Sigmoid colon (tissue), 3 donors: ENCODE data around the gene SLC2A13.

ENCODE experiments used
- CTCF ChIP-seq, 4 experiments: fragments of 450-650 bp in 3 of 4; fragments of 200-600 bp in 1 of 4; IDR thresholded peaks; one replicate each; pipeline ENCODE4 v1.5.1; 2016 to 2019; ENCODE audit warnings: antibody characterized with exemption in 4 of 4, mild to moderate bottlenecking in 3 of 4, moderate library complexity in 2 of 4
- POLR2A ChIP-seq, 2 donors: fragments of 450-650 bp; IDR thresholded peaks; one replicate each; pipeline ENCODE4 v1.6.1; 2016; ENCODE audit warnings: antibody characterized with exemption in 2 of 2, mild to moderate bottlenecking in 2 of 2, moderate library complexity in 2 of 2

DNA sequence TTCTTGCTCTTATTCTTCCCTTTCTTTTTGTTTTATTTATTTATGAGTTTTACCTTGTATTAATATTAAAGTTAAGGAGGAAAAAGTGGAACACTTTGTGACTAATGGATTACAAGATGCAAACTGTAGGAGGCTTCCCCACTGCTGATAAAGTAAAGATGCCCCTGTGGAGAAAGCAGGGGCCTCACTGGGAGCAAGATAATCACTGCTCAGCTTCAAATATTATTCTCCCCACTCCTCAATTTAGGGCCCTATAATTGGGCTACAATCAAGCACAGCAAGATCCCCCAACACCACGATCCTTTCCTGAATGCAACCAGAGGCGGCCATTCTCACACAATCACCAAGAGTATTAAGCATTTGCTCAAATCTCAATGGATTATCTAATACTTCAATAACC lies 149.2 kb downstream of the SLC2A13 start:
- TF ChIP-seq POLR2A (IDR thresholded peaks at IDR 0.05): no peak
- no peak for TF ChIP-seq CTCF (IDR thresholded peaks at IDR 0.05)
